ENCODE results near the gene ZFYVE9. TPM values are rescaled to one million over a fixed set of nuclear protein-coding genes. Genes with fewer than 3 reads are reported as not detected.

Gene ZFYVE9
- total and polyA plus RNA-seq, 2 experiments from 2014 or later = 5.4 to 27.3 TPM

DNA sequence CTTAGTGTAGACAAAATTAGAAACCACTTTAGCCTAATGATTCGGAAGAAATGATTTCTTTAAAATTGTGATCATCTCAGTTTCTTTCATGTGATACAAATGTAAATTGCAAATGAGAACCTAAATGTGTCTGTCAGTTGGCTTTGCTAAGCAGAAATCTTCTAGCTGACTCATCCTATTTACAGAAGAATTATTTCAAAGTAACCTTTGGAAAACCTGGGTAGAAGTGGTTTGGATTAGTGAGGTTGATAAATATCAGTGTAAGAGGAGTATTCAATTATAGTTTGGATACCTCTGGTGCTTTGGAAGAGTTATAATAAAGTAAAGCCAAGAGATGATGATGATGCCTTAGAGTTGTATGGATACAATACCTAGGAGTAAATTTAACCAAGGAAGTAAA lies 186.7 kb downstream of the ZFYVE9 start:
- no peaks in the 10 kb centered on the region for H3K79me2 ChIP-seq (replicated peaks; ENCODE audit: insufficient read depth)
- Mint-ChIP-seq H3K4me1 (peaks cover 14% of the 10 kb centered on the region), H3K9me3 (no peaks in the 10 kb centered on the region; the same call in 2 of the 3 replicates), H3K27me3 (ENCODE audit: insufficient read depth, low read depth, poor library complexity) (peaks cover 7% of the 10 kb centered on the region), H3K36me3 (ENCODE audit: low read depth) (0 out of 3 replicates have a peak, but pooled peaks cover 3% of the 10 kb centered on the region), H3K27ac (peak overlapping the region; percentile 44; the same call in 1 of the 2 replicates), H3K4me3 (no peak overlapping the region)
- no peaks in the 10 kb centered on the region for H4K20me1 ChIP-seq (replicated peaks; ENCODE audit: insufficient read depth)
- TF ChIP-seq NANOG (IDR thresholded peaks at IDR 0.05; ENCODE audit: borderline replicate concordance) (no peak), STAT1 (IDR thresholded peaks at IDR 0.05; ENCODE audit: unreplicated experiment) (no peak), JUNB (IDR thresholded peaks at IDR 0.05; ENCODE audit: unreplicated experiment) (no peak), ZNF114 (CRISPR knock-in tag; IDR thresholded peaks at IDR 0.05) (no peak), CREB1 (CRISPR knock-in tag; IDR thresholded peaks at IDR 0.05; ENCODE audit: low read depth) (no peak), EZH2 (IDR thresholded peaks at IDR 0.05; ENCODE audit: low read depth, unreplicated experiment) (no peak), POLR2AphosphoS5 (IDR thresholded peaks at IDR 0.05; ENCODE audit: low read depth) (no peak), EZH2phosphoT487 (IDR thresholded peaks at IDR 0.05; ENCODE audit: unreplicated experiment) (no peak), ZNF331 (CRISPR knock-in tag; IDR thresholded peaks at IDR 0.05; ENCODE audit: low read depth) (no peak)
- TF ChIP-seq, protein P1, sequence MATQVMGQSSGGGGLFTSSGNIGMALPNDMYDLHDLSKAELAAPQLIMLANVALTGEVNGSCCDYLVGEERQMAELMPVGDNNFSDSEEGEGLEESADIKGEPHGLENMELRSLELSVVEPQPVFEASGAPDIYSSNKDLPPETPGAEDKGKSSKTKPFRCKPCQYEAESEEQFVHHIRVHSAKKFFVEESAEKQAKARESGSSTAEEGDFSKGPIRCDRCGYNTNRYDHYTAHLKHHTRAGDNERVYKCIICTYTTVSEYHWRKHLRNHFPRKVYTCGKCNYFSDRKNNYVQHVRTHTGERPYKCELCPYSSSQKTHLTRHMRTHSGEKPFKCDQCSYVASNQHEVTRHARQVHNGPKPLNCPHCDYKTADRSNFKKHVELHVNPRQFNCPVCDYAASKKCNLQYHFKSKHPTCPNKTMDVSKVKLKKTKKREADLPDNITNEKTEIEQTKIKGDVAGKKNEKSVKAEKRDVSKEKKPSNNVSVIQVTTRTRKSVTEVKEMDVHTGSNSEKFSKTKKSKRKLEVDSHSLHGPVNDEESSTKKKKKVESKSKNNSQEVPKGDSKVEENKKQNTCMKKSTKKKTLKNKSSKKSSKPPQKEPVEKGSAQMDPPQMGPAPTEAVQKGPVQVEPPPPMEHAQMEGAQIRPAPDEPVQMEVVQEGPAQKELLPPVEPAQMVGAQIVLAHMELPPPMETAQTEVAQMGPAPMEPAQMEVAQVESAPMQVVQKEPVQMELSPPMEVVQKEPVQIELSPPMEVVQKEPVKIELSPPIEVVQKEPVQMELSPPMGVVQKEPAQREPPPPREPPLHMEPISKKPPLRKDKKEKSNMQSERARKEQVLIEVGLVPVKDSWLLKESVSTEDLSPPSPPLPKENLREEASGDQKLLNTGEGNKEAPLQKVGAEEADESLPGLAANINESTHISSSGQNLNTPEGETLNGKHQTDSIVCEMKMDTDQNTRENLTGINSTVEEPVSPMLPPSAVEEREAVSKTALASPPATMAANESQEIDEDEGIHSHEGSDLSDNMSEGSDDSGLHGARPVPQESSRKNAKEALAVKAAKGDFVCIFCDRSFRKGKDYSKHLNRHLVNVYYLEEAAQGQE (IDR thresholded peaks at IDR 0.05; ENCODE audit: unreplicated experiment) = no peak
- TF ChIP-seq, protein P2, sequence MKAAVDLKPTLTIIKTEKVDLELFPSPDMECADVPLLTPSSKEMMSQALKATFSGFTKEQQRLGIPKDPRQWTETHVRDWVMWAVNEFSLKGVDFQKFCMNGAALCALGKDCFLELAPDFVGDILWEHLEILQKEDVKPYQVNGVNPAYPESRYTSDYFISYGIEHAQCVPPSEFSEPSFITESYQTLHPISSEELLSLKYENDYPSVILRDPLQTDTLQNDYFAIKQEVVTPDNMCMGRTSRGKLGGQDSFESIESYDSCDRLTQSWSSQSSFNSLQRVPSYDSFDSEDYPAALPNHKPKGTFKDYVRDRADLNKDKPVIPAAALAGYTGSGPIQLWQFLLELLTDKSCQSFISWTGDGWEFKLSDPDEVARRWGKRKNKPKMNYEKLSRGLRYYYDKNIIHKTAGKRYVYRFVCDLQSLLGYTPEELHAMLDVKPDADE (IDR thresholded peaks at IDR 0.05) = no peak
- TF ChIP-seq, protein P3, sequence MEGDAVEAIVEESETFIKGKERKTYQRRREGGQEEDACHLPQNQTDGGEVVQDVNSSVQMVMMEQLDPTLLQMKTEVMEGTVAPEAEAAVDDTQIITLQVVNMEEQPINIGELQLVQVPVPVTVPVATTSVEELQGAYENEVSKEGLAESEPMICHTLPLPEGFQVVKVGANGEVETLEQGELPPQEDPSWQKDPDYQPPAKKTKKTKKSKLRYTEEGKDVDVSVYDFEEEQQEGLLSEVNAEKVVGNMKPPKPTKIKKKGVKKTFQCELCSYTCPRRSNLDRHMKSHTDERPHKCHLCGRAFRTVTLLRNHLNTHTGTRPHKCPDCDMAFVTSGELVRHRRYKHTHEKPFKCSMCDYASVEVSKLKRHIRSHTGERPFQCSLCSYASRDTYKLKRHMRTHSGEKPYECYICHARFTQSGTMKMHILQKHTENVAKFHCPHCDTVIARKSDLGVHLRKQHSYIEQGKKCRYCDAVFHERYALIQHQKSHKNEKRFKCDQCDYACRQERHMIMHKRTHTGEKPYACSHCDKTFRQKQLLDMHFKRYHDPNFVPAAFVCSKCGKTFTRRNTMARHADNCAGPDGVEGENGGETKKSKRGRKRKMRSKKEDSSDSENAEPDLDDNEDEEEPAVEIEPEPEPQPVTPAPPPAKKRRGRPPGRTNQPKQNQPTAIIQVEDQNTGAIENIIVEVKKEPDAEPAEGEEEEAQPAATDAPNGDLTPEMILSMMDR (conservative IDR thresholded peaks at IDR 0.05; ENCODE audit: low read depth in 2 of 2) = no peak
- TF ChIP-seq, protein P4, sequence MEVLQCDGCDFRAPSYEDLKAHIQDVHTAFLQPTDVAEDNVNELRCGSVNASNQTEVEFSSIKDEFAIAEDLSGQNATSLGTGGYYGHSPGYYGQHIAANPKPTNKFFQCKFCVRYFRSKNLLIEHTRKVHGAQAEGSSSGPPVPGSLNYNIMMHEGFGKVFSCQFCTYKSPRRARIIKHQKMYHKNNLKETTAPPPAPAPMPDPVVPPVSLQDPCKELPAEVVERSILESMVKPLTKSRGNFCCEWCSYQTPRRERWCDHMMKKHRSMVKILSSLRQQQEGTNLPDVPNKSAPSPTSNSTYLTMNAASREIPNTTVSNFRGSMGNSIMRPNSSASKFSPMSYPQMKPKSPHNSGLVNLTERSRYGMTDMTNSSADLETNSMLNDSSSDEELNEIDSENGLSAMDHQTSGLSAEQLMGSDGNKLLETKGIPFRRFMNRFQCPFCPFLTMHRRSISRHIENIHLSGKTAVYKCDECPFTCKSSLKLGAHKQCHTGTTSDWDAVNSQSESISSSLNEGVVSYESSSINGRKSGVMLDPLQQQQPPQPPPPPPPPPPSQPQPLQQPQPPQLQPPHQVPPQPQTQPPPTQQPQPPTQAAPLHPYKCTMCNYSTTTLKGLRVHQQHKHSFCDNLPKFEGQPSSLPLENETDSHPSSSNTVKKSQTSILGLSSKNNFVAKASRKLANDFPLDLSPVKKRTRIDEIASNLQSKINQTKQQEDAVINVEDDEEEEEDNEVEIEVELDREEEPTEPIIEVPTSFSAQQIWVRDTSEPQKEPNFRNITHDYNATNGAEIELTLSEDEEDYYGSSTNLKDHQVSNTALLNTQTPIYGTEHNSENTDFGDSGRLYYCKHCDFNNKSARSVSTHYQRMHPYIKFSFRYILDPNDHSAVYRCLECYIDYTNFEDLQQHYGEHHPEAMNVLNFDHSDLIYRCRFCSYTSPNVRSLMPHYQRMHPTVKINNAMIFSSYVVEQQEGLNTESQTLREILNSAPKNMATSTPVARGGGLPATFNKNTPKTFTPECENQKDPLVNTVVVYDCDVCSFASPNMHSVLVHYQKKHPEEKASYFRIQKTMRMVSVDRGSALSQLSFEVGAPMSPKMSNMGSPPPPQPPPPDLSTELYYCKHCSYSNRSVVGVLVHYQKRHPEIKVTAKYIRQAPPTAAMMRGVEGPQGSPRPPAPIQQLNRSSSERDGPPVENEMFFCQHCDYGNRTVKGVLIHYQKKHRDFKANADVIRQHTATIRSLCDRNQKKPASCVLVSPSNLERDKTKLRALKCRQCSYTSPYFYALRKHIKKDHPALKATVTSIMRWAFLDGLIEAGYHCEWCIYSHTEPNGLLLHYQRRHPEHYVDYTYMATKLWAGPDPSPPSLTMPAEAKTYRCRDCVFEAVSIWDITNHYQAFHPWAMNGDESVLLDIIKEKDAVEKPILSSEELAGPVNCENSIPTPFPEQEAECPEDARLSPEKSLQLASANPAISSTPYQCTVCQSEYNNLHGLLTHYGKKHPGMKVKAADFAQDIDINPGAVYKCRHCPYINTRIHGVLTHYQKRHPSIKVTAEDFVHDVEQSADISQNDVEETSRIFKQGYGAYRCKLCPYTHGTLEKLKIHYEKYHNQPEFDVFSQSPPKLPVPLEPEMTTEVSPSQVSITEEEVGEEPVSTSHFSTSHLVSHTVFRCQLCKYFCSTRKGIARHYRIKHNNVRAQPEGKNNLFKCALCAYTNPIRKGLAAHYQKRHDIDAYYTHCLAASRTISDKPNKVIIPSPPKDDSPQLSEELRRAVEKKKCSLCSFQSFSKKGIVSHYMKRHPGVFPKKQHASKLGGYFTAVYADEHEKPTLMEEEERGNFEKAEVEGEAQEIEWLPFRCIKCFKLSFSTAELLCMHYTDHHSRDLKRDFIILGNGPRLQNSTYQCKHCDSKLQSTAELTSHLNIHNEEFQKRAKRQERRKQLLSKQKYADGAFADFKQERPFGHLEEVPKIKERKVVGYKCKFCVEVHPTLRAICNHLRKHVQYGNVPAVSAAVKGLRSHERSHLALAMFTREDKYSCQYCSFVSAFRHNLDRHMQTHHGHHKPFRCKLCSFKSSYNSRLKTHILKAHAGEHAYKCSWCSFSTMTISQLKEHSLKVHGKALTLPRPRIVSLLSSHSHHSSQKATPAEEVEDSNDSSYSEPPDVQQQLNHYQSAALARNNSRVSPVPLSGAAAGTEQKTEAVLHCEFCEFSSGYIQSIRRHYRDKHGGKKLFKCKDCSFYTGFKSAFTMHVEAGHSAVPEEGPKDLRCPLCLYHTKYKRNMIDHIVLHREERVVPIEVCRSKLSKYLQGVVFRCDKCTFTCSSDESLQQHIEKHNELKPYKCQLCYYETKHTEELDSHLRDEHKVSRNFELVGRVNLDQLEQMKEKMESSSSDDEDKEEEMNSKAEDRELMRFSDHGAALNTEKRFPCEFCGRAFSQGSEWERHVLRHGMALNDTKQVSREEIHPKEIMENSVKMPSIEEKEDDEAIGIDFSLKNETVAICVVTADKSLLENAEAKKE (CRISPR knock-in tag; IDR thresholded peaks at IDR 0.05) = no peak
- H3K9me2 ChIP-seq (ENCODE audit: insufficient read depth) = no peaks in the 10 kb centered on the region
- ATAC-seq (no peak), DNase-seq (ENCODE audit: low spot score) (no peak)
- no peak overlapping the region for H2AFZ ChIP-seq
- no peaks in the 10 kb centered on the region for H3K4me1 ChIP-seq (ENCODE audit: insufficient read depth)
- no peak overlapping the region for H3K4me2 ChIP-seq
- H3F3A ChIP-seq (replicated peaks; ENCODE audit: low read depth) = no peaks in the 10 kb centered on the region
- no peaks in the 10 kb centered on the region for H3K36me3 ChIP-seq (ENCODE audit: insufficient read depth)
- no peak overlapping the region for H3K27ac ChIP-seq (ENCODE audit: low read depth)
- H3K27me3 ChIP-seq (ENCODE audit: insufficient read depth) = no peaks in the 10 kb centered on the region
- no peak overlapping the region for H3K4me3 ChIP-seq

Data from GM23338 (cell line).